ENCODE data around the gene NEDD4L. TPM values are rescaled to one million over a fixed set of nuclear protein-coding genes. Genes with fewer than 3 reads are reported as not detected.

NEDD4L gene
- total and polyA plus RNA-seq, 10 of the 15 experiments (the other 5 are each of a cell fraction or from before 2014, with no cell fraction given), result 7.4 to 24.0 (median 17.7) TPM

GRCh38 chr18:58254873-58255511, 211.0 kb downstream of the NEDD4L start:
- ChIA-PET RAD21 (ENCODE audit: unreplicated experiment) (interaction anchor here (1.1 to 1.3 kb wide), 2 partner anchors 31 to 60 kb away, joined by 3 to 5 read pairs; no protein-coding TSS in a partner anchor), SMC1A (ENCODE audit: uncharacterized antibody, unreplicated experiment) (interaction anchor here (2.6 kb wide), 1 partner anchor 12 kb away, joined by 9 read pairs; no protein-coding TSS in a partner anchor), POLR2A (interaction anchor here (1.2 kb wide), 1 partner anchor 59 kb away, joined by 4 read pairs; no protein-coding TSS in a partner anchor), CTCF (interaction anchor here (0.9 kb wide), 1 partner anchor 13 kb away, joined by 3 read pairs; no protein-coding TSS in a partner anchor)
- ATAC-seq, result no peak
- Histone ChIP-seq H2AFZ (ENCODE audit: control insufficient read depth, low read depth, low read length) (no peak overlapping the region), H4K20me1 (ENCODE audit: control insufficient read depth, insufficient read depth) (no peaks in the 10 kb centered on the region), H3K4me1 (ENCODE audit: control insufficient read depth, insufficient read depth, low read length) (peaks cover 4% of the 10 kb centered on the region; the same call in 1 of the 2 replicates), H3K4me2 (ENCODE audit: control insufficient read depth, insufficient read depth) (no peak overlapping the region), H3K27me3 (replicated peaks in 1 of 2; ENCODE audit: control insufficient read depth in 2 of 2, insufficient read depth in 2 of 2, low read length in 1 of 2) (no peaks in the 10 kb centered on the region), H3K4me3 (no peak overlapping the region), H3K79me2 (ENCODE audit: control insufficient read depth, insufficient read depth, low read length) (no peaks in the 10 kb centered on the region), H3K9me3 (replicated peaks; ENCODE audit: control insufficient read depth, insufficient read depth, low read length) (no peaks in the 10 kb centered on the region; the same call in 2 of the 3 replicates), H3K27ac (ENCODE audit: control insufficient read depth, insufficient read depth) (no peak overlapping the region), H3K36me3 (ENCODE audit: control insufficient read depth in 2 of 2, insufficient read depth in 2 of 2, low read length in 1 of 2) (no peaks in the 10 kb centered on the region; a peak in 2 of 4 replicates), H3K9ac (ENCODE audit: control insufficient read depth, insufficient read depth, low read length) (no peak overlapping the region)
- intact Hi-C loops (cut with micrococcal nuclease; ENCODE audit: unreplicated experiment) (no loop called here), in situ Hi-C loops (cut with MboI) (no loop called here)
- BruUV-seq (replicated peaks), result no TSS peak
- no peak for DNase-seq (ENCODE audit: low read depth, low spot score)
- 87% methylated on average over 16 of the region's 17 CpGs for WGBS (ENCODE audit: insufficient coverage, insufficient replicate concordance, low lambda C conversion rate, missing lambda C conversion rate)
- no peak for FAIRE-seq
- no peak for TF ChIP-seq ETV6 (conservative IDR thresholded peaks at IDR 0.05 in 1 of 2, IDR thresholded peaks at IDR 0.05 in 1 of 2; ENCODE audit: borderline replicate concordance in 1 of 2, low read depth in 1 of 2)
- TF ChIP-seq SMARCA5 (IDR thresholded peaks at IDR 0.05), result no peak
- TF ChIP-seq BRCA1 (IDR thresholded peaks at IDR 0.05; ENCODE audit: low read depth, low read length), result no peak
- no peak for TF ChIP-seq RBBP5 (conservative IDR thresholded peaks at IDR 0.05)
- TF ChIP-seq, protein P1, sequence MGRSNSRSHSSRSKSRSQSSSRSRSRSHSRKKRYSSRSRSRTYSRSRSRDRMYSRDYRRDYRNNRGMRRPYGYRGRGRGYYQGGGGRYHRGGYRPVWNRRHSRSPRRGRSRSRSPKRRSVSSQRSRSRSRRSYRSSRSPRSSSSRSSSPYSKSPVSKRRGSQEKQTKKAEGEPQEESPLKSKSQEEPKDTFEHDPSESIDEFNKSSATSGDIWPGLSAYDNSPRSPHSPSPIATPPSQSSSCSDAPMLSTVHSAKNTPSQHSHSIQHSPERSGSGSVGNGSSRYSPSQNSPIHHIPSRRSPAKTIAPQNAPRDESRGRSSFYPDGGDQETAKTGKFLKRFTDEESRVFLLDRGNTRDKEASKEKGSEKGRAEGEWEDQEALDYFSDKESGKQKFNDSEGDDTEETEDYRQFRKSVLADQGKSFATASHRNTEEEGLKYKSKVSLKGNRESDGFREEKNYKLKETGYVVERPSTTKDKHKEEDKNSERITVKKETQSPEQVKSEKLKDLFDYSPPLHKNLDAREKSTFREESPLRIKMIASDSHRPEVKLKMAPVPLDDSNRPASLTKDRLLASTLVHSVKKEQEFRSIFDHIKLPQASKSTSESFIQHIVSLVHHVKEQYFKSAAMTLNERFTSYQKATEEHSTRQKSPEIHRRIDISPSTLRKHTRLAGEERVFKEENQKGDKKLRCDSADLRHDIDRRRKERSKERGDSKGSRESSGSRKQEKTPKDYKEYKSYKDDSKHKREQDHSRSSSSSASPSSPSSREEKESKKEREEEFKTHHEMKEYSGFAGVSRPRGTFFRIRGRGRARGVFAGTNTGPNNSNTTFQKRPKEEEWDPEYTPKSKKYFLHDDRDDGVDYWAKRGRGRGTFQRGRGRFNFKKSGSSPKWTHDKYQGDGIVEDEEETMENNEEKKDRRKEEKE (IDR thresholded peaks at IDR 0.05), result no peak
- TF ChIP-seq ZNF24 (IDR thresholded peaks at IDR 0.05), result no peak
- TF ChIP-seq JUNB (IDR thresholded peaks at IDR 0.05), result no peak
- TF ChIP-seq FOXM1 (IDR thresholded peaks at IDR 0.05; ENCODE audit: low read depth, low read length), result no peak
- no peak for TF ChIP-seq SRF (IDR thresholded peaks at IDR 0.05; ENCODE audit: low read depth in 2 of 2, low read length in 2 of 2)
- no peak for TF ChIP-seq PAX5 (IDR thresholded peaks at IDR 0.05; ENCODE audit: borderline replicate concordance, low read depth, low read length)
- no peak for TF ChIP-seq MTA3 (IDR thresholded peaks at IDR 0.05; ENCODE audit: borderline replicate concordance, low read length)
- no peak for TF ChIP-seq BHLHE40 (IDR thresholded peaks at IDR 0.05; ENCODE audit: borderline replicate concordance in 1 of 2, low read depth in 2 of 2, low read length in 1 of 2)
- TF ChIP-seq PAX8 (IDR thresholded peaks at IDR 0.05), result no peak
- TF ChIP-seq CREB1 (IDR thresholded peaks at IDR 0.05; ENCODE audit: low read depth), result no peak
- TF ChIP-seq FOXK2 (IDR thresholded peaks at IDR 0.05), result no peak
